ENCODE data around the gene RXRB.

DNA sequence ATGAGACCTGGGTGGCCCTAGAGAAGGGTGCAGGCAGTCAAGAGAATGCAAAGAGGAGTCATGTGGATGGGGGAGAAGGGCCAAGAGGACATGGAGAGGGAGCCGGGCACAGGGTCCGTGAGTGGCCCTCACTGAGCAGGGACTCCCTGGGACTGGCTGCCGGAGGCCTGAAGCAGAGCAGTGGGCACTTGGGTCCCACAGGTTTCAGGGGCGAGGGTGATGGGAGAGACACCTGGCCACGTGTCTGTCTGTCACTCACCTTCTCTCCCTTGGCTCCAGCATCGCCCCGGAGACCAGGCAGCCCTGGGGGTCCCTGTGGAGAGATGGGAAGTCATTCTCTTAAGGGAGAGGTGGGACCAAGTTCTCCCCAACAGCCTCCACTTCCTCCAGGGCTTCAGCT is 33.7 kb downstream of the RXRB start:
- TF ChIP-seq, protein P1, sequence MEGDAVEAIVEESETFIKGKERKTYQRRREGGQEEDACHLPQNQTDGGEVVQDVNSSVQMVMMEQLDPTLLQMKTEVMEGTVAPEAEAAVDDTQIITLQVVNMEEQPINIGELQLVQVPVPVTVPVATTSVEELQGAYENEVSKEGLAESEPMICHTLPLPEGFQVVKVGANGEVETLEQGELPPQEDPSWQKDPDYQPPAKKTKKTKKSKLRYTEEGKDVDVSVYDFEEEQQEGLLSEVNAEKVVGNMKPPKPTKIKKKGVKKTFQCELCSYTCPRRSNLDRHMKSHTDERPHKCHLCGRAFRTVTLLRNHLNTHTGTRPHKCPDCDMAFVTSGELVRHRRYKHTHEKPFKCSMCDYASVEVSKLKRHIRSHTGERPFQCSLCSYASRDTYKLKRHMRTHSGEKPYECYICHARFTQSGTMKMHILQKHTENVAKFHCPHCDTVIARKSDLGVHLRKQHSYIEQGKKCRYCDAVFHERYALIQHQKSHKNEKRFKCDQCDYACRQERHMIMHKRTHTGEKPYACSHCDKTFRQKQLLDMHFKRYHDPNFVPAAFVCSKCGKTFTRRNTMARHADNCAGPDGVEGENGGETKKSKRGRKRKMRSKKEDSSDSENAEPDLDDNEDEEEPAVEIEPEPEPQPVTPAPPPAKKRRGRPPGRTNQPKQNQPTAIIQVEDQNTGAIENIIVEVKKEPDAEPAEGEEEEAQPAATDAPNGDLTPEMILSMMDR (IDR thresholded peaks at IDR 0.05), result no peak
- TF ChIP-seq POLR2A (IDR thresholded peaks at IDR 0.05), result no peak

Data from right lobe of liver (tissue), 4 donors.